A549 (cell line): ENCODE measurements around the gene ANKRD13A. TPM values are rescaled to one million over a fixed set of nuclear protein-coding genes. Genes with fewer than 3 reads are reported as not detected.
"Not testable (repeated sequence)": the region's sequence is repeated elsewhere in the genome, so short reads cannot be mapped to it uniquely, and the experiment has no call there.

Experiments used
- ATAC-seq, 2 experiments: fragments of 200-7000 bp in 1 of 2; fragments of >200 bp in 1 of 2; cut with Nextera tagmentation in 1 of 2; cut with Tn5 transposase in 1 of 2; 3 replicates each; pipeline versions ENCODE4 v1.8.0 to v1.9.1; 2018 to 2020; ENCODE audit warnings: mild to moderate bottlenecking in 1 of 2, moderate library complexity in 1 of 2
- CTCF ChIA-PET: fragments of 300-600 bp; sonication (Branson Sonifier 250); formaldehyde crosslinking; extraction: SDS; loops from one replicate; lab custom pipeline; 2021; ENCODE audit warnings: antibody characterized with exemption, inconsistent platforms; lab: Yijun Ruan, JAX
- POLR2A ChIA-PET: fragments of 350-600 bp; formaldehyde crosslinking; extraction: SDS; loops from one replicate; lab custom pipeline; 2021; ENCODE audit warnings: antibody characterized with exemption, inconsistent platforms; lab: Yijun Ruan, JAX
- DNase-seq, 2 experiments: peaks; one replicate each; pipeline versions ENCODE4 v3.0.0 to v3.0.0-alpha.2; 2011 to 2016; ENCODE audit warnings: low read depth in 1 of 2, low spot score in 1 of 2
- FAIRE-seq: peaks from 2 replicates; lab custom pipeline; 2011; peaks lifted over from hg19 to GRCh38; lab: Jason Lieb, UNC
- H3K27ac ChIP-seq, 2 experiments: fragments of >200 bp; sonication (Bioruptor Twin); formaldehyde crosslinking; 3 replicates each; pipeline ENCODE4 v1.5.1; 2016 to 2017
- H3K4me1 ChIP-seq: fragments of >200 bp; sonication (Bioruptor Twin); formaldehyde crosslinking; 3 replicates; pipeline ENCODE4 v1.6.1; 2016
- H3K4me2 ChIP-seq: fragments of >200 bp; sonication (Bioruptor Twin); formaldehyde crosslinking; 3 replicates; pipeline ENCODE4 v1.6.1; 2016
- H3K4me3 ChIP-seq: fragments of >200 bp; sonication (Bioruptor Twin); formaldehyde crosslinking; 3 replicates; pipeline ENCODE4 v1.5.1; 2016
- H3K9me3 ChIP-seq: fragments of >200 bp; sonication (Bioruptor Twin); formaldehyde crosslinking; 3 replicates; pipeline ENCODE4 v1.6.1; 2016
- CHD2 ChIP-seq: fragments of 150-350 bp; IDR thresholded peaks from 2 replicates; pipeline ENCODE4 v1.6.1; 2014; ENCODE audit warnings: low read length; ENCODE audit not compliant: partially characterized antibody
- FOXS1 ChIP-seq: fragments of 250-450 bp; sonication (Bioruptor Pico); IDR thresholded peaks from 2 replicates; pipeline ENCODE4 v1.5.0; 2020; ENCODE audit warnings: mild to moderate bottlenecking, moderate library complexity
- RNF2 ChIP-seq: fragments of 200-600 bp; sonication (generic); IDR thresholded peaks from 2 replicates; pipeline ENCODE4 v1.6.1; 2016; ENCODE audit warnings: low read depth, mild to moderate bottlenecking, antibody characterized with exemption, moderate library complexity, borderline replicate concordance
- WGBS: methylation state at CpG from one replicate; pipeline ENCODE4 v1.1.6; 2017; ENCODE audit errors: missing lambda C conversion rate; 5-methylcytosine and 5-hydroxymethylcytosine counted together
- polyA plus RNA-seq, 4 experiments: library from polyadenylated mRNA; depleted of rRNA in 3 of 4; stranded (reverse); fragments of >200 nt; fragmentation: RNase III in 1 of 4; extraction: RNeasy Plus Mini Kit Qiagen cat#74134 plus additional on column Dnase treatment in 1 of 4; gene quantifications; 2 replicates in 3 of 4; 3 replicates in 1 of 4; pipeline ENCODE4 v1.2.3, GENCODE V29; 2011 to 2017
- TF ChIP-seq, protein P1 (sequence below): fragments of 200-600 bp; sonication (generic); IDR thresholded peaks from 2 replicates; pipeline ENCODE4 v1.6.1; 2016; ENCODE audit warnings: antibody characterized with exemption, mild to moderate bottlenecking, moderate library complexity
- TF ChIP-seq, protein P2 (sequence below): IDR thresholded peaks from 2 replicates; pipeline ENCODE4 v1.6.1; 2012
- TF ChIP-seq, protein P3 (sequence below): IDR thresholded peaks from 2 replicates; pipeline ENCODE4 v1.6.1; 2012; ENCODE audit warnings: low read depth, borderline replicate concordance

ANKRD13A gene
- polyA plus RNA-seq, 2 of the 4 experiments (the other 2 are of a cell fraction), result 12.1 to 23.8 TPM

DNA sequence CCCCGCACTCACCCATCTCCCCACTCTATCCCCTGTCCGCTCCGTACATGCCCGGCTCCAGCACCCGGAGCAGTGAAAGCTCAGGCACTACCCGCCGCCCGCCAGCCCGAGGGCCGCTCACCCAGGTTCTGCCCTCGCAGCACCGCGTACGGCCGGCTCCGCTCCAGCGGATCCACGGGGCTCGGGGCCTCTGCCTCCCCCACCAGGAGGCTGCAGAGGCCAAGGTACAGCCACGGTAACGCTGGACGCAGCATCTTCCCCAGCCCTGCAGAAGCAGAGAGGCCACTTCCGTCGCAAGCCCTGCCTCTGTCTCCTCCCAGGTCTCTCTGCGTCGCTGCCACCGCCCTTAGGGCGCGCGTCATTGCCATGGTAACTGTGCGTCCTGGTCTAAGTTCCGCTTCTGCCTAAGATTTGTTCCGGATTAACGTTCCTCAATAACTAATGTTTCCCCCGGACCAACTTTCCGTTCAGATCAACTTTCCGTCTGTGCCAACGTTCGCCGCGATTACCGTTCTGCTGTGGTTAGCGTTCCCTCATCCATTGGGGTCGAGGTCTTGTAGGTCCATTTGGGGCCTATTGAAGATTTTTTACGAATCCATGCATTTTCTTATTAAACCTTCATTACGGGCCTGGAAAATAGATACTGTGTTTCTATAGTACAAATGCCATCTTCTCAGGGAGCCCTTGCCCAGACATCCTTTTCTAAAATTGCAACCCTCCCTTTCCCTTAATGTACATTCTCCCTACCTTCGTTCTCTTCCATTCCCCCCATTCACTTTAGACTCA is 49.2 kb downstream of the ANKRD13A start, which contains the start of gene C12orf76 (continued):
- TF ChIP-seq, protein P1, sequence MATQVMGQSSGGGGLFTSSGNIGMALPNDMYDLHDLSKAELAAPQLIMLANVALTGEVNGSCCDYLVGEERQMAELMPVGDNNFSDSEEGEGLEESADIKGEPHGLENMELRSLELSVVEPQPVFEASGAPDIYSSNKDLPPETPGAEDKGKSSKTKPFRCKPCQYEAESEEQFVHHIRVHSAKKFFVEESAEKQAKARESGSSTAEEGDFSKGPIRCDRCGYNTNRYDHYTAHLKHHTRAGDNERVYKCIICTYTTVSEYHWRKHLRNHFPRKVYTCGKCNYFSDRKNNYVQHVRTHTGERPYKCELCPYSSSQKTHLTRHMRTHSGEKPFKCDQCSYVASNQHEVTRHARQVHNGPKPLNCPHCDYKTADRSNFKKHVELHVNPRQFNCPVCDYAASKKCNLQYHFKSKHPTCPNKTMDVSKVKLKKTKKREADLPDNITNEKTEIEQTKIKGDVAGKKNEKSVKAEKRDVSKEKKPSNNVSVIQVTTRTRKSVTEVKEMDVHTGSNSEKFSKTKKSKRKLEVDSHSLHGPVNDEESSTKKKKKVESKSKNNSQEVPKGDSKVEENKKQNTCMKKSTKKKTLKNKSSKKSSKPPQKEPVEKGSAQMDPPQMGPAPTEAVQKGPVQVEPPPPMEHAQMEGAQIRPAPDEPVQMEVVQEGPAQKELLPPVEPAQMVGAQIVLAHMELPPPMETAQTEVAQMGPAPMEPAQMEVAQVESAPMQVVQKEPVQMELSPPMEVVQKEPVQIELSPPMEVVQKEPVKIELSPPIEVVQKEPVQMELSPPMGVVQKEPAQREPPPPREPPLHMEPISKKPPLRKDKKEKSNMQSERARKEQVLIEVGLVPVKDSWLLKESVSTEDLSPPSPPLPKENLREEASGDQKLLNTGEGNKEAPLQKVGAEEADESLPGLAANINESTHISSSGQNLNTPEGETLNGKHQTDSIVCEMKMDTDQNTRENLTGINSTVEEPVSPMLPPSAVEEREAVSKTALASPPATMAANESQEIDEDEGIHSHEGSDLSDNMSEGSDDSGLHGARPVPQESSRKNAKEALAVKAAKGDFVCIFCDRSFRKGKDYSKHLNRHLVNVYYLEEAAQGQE, result no peak; the same call in 1 of the 2 replicates
- TF ChIP-seq FOXS1 (CRISPR knock-in tag), result no peak
- TF ChIP-seq CHD2, result no peak
- TF ChIP-seq, all 56 proteins: peak for 15

DNA sequence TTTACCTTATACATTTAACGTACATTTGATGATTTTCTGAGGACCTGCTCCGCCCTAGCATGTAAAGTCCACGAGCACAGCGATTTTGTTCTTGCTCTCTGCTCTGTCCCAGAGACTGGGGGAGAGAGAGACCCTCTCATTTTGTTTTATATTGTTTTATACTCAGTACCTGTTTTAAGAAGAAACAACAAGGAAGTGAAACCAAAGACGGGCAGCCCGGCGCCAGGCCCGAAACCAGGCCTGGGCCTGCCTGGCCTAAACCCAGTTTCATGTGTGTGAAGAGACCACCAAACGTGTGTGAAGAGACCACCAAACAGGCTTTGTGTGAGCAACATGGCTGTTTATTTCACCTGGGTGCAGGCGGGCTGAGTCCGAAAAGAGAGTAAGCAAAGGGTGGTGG is 49.8 kb downstream of the ANKRD13A start:
- DNase-seq, CTCF ChIA-PET, POLR2A ChIA-PET, H3K9me3 ChIP-seq, FAIRE-seq: not testable (repeated sequence)
- ATAC-seq, result peak in 1 of 2 experiments; percentile 2; a peak in 1 of 6 replicates
- Histone ChIP-seq H3K27ac (peak overlapping the region; percentile 89 to 94), H3K4me3 (peak overlapping the region; percentile 86), H3K4me2 (peak overlapping the region; percentile 80), H3K4me1 (peaks cover 18% of the 10 kb centered on the region)
- 86% methylated on average over 11 of the region's 11 CpGs for WGBS

DNA sequence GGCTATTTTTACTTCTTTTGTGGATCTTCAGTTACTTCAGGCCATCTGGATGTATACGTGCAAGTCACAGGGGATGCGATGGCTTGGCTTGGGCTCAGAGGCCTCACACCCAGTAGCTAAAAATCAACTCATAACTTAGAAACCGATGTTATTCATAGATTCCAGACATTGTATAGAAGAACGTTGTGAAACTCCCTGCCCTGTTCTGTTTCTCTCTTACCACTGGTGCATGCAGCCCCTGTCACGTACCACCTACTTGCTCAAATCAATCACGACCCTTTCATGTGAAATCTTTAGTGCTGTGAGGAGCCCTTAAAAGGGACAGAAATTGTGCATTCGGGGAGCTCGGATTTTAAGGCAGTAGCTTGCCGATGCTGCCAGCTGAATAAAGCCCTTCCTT is 50.4 kb downstream of the ANKRD13A start:
- DNase-seq, H3K9me3 ChIP-seq, ATAC-seq, POLR2A ChIA-PET, H3K4me2 ChIP-seq, H3K4me3 ChIP-seq, FAIRE-seq: not testable (repeated sequence)
- Histone ChIP-seq H3K27ac (peak overlapping the region in 1 of 2 experiments; percentile 94; a peak in 1 of 6 replicates), H3K4me1 (peaks cover 21% of the 10 kb centered on the region)
- CTCF ChIA-PET, result interaction anchor here (0.9 kb wide), 1 partner anchor 400 kb away, joined by 4 read pairs; the partner anchor contains the start of gene ARPC3
- 90% methylated on average over 9 of the region's 9 CpGs for WGBS

DNA sequence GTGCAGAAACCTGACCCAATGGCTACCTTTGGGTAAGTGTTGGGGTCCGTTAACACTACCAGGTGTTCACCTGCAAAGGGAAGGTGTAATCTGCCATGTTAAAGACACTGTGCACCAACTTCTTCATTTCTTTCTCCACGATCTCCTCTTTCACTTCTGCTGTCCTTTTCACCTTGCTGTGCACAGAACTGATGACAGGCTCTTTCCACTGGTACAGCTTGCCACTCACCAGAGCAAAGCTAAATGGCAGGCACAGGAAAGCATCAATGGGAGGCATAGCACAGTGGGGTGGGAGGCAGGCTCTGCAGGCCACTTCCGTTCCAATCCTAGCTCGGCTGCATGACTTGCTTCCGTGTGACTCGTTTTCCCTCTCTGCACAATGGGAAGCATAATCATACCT is 51.7 kb downstream of the ANKRD13A start:
- DNase-seq, result no peak
- H3K4me3 ChIP-seq, result no peak overlapping the region
- H3K4me1 ChIP-seq, result peaks cover 33% of the 10 kb centered on the region
- 69% methylated on average over 6 of the region's 6 CpGs for WGBS
- H3K27ac ChIP-seq, result no peak overlapping the region
- ATAC-seq, result no peak
- ChIA-PET CTCF (interaction anchor here (1.1 kb wide), 1 partner anchor 9 kb away, joined by 3 read pairs; no protein-coding TSS in a partner anchor), POLR2A (no interaction called here)
- H3K9me3 ChIP-seq, result no peaks in the 10 kb centered on the region
- TF ChIP-seq, protein P2, sequence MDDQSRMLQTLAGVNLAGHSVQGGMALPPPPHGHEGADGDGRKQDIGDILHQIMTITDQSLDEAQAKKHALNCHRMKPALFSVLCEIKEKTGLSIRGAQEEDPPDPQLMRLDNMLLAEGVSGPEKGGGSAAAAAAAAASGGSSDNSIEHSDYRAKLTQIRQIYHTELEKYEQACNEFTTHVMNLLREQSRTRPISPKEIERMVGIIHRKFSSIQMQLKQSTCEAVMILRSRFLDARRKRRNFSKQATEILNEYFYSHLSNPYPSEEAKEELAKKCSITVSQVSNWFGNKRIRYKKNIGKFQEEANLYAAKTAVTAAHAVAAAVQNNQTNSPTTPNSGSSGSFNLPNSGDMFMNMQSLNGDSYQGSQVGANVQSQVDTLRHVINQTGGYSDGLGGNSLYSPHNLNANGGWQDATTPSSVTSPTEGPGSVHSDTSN, result no peak
- no peak for TF ChIP-seq RNF2
- TF ChIP-seq, protein P3, sequence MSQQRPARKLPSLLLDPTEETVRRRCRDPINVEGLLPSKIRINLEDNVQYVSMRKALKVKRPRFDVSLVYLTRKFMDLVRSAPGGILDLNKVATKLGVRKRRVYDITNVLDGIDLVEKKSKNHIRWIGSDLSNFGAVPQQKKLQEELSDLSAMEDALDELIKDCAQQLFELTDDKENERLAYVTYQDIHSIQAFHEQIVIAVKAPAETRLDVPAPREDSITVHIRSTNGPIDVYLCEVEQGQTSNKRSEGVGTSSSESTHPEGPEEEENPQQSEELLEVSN, result no peak
- no peak overlapping the region for H3K4me2 ChIP-seq
- no peak for FAIRE-seq
